ENCODE results near the gene KREMEN2.
"Not testable (repeated sequence)": the region's sequence is repeated elsewhere in the genome, so short reads cannot be mapped to it uniquely, and the experiment has no call there.

KREMEN2 gene

DNA sequence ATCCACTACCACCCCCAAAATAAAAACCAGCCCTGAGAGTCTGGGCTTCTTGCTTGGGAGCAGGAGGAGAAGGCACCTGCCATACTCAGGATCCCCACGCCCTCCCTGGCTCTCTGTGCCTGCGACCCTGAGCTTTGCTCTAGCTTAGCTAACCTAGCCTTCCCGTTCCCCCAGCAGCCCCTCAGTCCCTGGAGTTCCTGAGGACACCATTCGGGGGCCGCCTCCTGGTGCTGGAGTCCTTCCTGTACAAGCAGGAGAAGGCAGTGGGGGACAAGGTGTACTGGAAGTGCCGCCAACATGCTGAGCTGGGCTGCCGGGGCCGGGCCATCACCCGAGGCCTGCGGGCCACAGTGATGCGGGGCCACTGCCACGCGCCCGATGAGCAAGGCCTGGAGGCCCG, 33.8 kb upstream of the KREMEN2 start:
- CTCF ChIA-PET, result interaction anchor here (1.0 to 1.8 kb wide), 4 partner anchors 11 to 62 kb away, joined by 3 to 10 read pairs (median 3); partner anchors contain the start of gene FLYWCH1
- TF ChIP-seq, protein P1, sequence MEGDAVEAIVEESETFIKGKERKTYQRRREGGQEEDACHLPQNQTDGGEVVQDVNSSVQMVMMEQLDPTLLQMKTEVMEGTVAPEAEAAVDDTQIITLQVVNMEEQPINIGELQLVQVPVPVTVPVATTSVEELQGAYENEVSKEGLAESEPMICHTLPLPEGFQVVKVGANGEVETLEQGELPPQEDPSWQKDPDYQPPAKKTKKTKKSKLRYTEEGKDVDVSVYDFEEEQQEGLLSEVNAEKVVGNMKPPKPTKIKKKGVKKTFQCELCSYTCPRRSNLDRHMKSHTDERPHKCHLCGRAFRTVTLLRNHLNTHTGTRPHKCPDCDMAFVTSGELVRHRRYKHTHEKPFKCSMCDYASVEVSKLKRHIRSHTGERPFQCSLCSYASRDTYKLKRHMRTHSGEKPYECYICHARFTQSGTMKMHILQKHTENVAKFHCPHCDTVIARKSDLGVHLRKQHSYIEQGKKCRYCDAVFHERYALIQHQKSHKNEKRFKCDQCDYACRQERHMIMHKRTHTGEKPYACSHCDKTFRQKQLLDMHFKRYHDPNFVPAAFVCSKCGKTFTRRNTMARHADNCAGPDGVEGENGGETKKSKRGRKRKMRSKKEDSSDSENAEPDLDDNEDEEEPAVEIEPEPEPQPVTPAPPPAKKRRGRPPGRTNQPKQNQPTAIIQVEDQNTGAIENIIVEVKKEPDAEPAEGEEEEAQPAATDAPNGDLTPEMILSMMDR (IDR thresholded peaks at IDR 0.05; ENCODE audit: control extremely low read depth, extremely low read depth, low read depth, missing control alignments), result no peak
- POLR2A ChIA-PET, result no interaction called here

DNA sequence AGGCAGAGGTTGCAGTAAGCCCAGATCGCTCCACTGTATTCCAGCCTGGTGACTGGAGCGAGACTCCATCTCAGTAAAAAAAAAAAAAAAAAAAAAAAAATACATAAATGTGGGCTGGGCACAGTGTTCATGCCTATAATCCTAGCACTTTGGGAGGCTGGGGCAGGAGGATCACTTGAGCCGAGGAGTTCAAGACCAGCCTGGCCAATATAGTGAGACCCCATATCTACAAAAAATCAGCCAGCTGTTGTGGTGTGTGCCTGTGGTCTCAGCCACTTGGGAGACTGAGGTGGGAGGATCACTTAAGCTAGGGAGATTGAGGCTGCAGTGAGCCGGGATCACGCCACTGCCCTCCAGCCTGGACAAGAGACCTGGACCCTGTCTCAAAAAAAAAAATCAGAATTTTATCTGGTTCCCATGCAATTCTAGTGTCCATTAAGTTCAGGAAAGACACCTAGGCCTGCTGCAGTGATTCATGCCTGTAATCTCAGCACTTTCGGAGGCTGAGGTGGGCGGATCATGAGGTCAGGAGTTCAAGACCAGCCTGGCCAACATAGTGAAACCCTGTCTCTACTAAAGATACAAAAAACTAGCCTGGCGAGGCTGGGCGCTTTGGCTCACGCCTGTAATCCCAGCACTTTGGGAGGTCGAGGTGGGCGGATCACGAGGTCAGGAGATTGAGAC, 32.7 kb upstream of the KREMEN2 start:
- CTCF ChIA-PET, result interaction anchor here (1.4 to 2.3 kb wide), 3 partner anchors 12 to 63 kb away, joined by 3 to 7 read pairs (median 6); no protein-coding TSS in a partner anchor
- POLR2A ChIA-PET, result interaction anchor here (0.6 kb wide), 1 partner anchor 337 kb away, joined by 4 read pairs; no protein-coding TSS in a partner anchor
- DNase-seq (ENCODE audit: extremely low spot score), result not testable (repeated sequence)

More for the DNA sequence above, 33.8 kb upstream of the KREMEN2 start:
- no peak for DNase-seq (ENCODE audit: extremely low spot score)

DNA sequence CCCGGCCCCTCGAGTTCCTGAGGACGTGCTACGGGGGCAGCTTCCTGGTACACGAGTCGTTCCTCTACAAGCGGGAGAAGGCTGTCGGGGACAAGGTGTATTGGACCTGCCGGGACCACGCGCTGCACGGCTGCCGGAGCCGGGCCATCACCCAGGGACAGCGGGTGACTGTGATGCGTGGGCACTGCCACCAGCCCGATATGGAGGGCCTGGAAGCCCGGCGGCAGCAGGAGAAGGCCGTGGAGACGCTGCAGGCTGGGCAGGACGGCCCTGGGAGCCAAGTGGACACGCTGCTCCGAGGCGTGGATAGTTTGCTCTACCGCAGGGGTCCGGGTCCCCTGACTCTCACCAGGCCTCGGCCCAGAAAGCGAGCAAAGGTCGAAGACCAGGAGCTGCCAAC, 30.9 kb upstream of the KREMEN2 start:
- DNase-seq (ENCODE audit: extremely low spot score), result no peak
- TF ChIP-seq, protein P1 (IDR thresholded peaks at IDR 0.05; ENCODE audit: control extremely low read depth, extremely low read depth, low read depth, missing control alignments), result no peak
- ChIA-PET POLR2A (no interaction called here), CTCF (interaction anchor here (2.0 to 2.3 kb wide), 2 partner anchors 13 to 29 kb away, joined by 6 to 7 read pairs; no protein-coding TSS in a partner anchor)

DNA sequence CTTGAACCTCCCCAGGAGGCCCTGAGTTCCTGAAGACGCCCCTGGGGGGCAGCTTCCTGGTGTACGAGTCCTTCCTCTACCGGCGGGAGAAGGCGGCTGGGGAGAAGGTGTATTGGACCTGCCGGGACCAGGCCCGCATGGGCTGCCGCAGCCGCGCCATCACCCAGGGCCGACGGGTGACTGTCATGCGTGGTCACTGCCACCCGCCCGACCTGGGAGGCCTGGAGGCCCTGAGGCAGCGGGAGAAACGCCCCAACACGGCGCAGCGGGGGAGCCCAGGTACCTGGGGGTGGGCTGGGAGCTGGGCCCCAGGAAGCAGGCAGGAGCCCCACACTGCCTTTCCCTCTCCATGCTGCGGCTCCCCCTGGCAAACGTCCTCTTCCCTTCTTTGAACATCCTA, 30.4 kb upstream of the KREMEN2 start:
- POLR2A ChIA-PET, result no interaction called here
- TF ChIP-seq, protein P1 (IDR thresholded peaks at IDR 0.05; ENCODE audit: control extremely low read depth, extremely low read depth, low read depth, missing control alignments), result no peak
- no peak for DNase-seq (ENCODE audit: extremely low spot score)
- CTCF ChIA-PET, result no interaction called here

DNA sequence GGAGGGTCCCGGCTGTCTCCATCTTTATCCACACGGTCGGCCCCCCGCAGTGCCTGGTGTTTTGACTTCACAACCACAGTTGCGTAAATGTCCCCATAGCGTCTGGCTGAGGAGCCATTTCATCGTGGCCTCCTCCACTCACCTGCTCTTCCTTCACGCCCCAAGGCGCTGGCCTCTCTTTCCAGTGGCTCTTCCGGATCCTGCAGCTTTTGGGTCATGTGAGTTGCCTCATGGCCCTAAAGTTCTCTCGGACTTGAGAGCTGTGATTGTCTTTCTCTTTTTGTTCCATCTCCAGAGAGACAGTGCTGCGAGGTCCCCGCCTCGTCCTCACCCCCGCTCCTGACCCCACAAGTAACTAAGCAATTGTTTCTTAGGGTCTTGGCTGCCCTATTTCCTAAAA, 29.6 kb upstream of the KREMEN2 start:
- POLR2A ChIA-PET, result no interaction called here
- DNase-seq (ENCODE audit: extremely low spot score), result no peak
- TF ChIP-seq, protein P1 (IDR thresholded peaks at IDR 0.05; ENCODE audit: control extremely low read depth, extremely low read depth, low read depth, missing control alignments), result no peak
- CTCF ChIA-PET, result interaction anchor here (1.1 to 2.3 kb wide), 2 partner anchors 7 to 11 kb away, joined by 3 to 8 read pairs; no protein-coding TSS in a partner anchor

DNA sequence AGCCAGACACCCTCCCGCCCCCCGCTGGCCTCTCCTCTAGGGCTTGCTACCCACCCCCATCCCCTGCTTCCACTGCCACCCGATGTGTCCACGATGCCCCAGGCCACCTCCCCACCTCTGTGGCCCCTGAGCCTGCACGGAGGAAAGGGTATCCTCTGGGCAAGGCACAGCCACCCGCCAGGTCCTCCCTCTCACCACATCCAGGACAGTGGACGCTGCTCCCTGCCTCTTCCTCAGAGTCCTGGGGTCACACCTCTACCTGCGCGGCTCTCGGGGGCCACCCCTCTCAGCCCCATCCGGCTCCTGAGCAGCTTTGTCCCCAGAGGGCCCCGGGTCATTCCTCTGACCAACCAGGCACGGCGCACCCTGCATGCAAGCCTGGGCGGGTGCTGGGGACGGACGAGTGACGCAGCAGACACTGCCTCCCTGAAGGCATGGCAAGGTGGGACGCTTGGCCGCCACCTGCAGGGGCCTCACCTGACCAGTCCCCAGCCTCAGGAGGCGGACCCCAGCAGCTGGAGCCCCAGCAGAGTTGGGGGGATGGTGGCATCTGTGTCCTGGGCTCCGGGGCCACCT, 27.6 kb upstream of the KREMEN2 start:
- no peak for DNase-seq (ENCODE audit: extremely low spot score)
- ChIA-PET POLR2A (no interaction called here), CTCF (interaction anchor here (0.9 to 2.3 kb wide), 4 partner anchors 8 to 97 kb away, joined by 3 to 8 read pairs (median 3); no protein-coding TSS in a partner anchor)
- TF ChIP-seq, protein P1 (IDR thresholded peaks at IDR 0.05; ENCODE audit: control extremely low read depth, extremely low read depth, low read depth, missing control alignments), result no peak

DNA sequence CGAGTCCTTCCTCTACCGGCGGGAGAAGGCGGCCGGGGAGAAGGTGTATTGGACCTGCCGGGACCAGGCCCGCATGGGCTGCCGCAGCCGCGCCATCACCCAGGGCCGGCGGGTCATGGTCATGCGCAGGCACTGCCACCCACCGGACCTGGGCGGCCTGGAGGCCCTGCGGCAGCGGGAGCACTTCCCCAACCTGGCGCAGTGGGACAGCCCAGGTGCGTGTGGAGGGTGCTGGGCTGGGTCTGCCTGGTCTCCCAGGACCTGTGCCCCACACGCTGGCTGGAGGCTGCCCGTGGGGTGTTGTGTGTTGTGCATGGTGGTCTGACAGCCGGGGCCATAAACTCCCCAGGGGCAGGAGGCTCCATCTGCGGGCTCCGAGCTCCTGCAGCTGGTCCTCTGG, 26.9 kb upstream of the KREMEN2 start:
- TF ChIP-seq, protein P1 (IDR thresholded peaks at IDR 0.05; ENCODE audit: control extremely low read depth, extremely low read depth, low read depth, missing control alignments), result no peak
- ChIA-PET POLR2A (no interaction called here), CTCF (interaction anchor here (0.9 to 1.9 kb wide), 4 partner anchors 9 to 98 kb away, joined by 3 to 7 read pairs (median 3); no protein-coding TSS in a partner anchor)
- no peak for DNase-seq (ENCODE audit: extremely low spot score)

All from GM10248 (cell line).